HepG2 (cell line): ENCODE measurements around the gene ARHGEF40. TPM values are rescaled to one million over a fixed set of nuclear protein-coding genes. Genes with fewer than 3 reads are reported as not detected.
A peak's percentile ranks its signal among the peaks of the same experiment; 100 is the strongest.

Experiments
- BRD4 ChIP-seq: sonication (generic); formaldehyde crosslinking; IDR thresholded peaks from 2 replicates; pipeline ENCODE4 v1.4.0; 2020; ENCODE audit warnings: missing genetic modification reagents
- CBX5 ChIP-seq: sonication (generic); formaldehyde crosslinking; IDR thresholded peaks from 2 replicates; pipeline ENCODE4 v1.4.0; 2020; ENCODE audit warnings: missing genetic modification reagents, borderline replicate concordance
- EEA1 ChIP-seq: sonication (generic); formaldehyde crosslinking; IDR thresholded peaks from 2 replicates; pipeline ENCODE4 v1.5.1; 2020; ENCODE audit warnings: mild to moderate bottlenecking, missing genetic modification reagents, borderline replicate concordance
- KDM3A ChIP-seq: IDR thresholded peaks from 2 replicates; pipeline ENCODE4 v1.6.1; 2018; ENCODE audit warnings: low read depth, missing compliant biosample characterization
- MIXL1 ChIP-seq: IDR thresholded peaks from 2 replicates; pipeline ENCODE4 v1.6.1; 2016
- MLLT10 ChIP-seq: sonication (generic); formaldehyde crosslinking; IDR thresholded peaks from 2 replicates; pipeline ENCODE4 v1.4.0; 2020; ENCODE audit warnings: missing genetic modification reagents
- NAIF1 ChIP-seq: sonication (generic); formaldehyde crosslinking; IDR thresholded peaks from 2 replicates; pipeline ENCODE4 v1.5.0; 2020; ENCODE audit warnings: mild to moderate bottlenecking, missing genetic modification reagents, borderline replicate concordance
- NFE2 ChIP-seq: sonication (generic); formaldehyde crosslinking; IDR thresholded peaks from 2 replicates; pipeline ENCODE4 v1.4.0; 2020; ENCODE audit warnings: missing genetic modification reagents
- PAX8 ChIP-seq: sonication (generic); formaldehyde crosslinking; IDR thresholded peaks from 2 replicates; pipeline ENCODE4 v1.8.0; 2022; ENCODE audit warnings: mild to moderate bottlenecking, missing genetic modification reagents, borderline replicate concordance
- SAP130 ChIP-seq: IDR thresholded peaks from 2 replicates; pipeline ENCODE4 v1.6.1; 2016; ENCODE audit warnings: low read depth
- SMARCC2 ChIP-seq: fragments of 450-650 bp; IDR thresholded peaks from 2 replicates; pipeline ENCODE4 v1.6.1; 2017; ENCODE audit warnings: antibody characterized with exemption, mild to moderate bottlenecking
- SRSF9 ChIP-seq: fragments of 200-400 bp; formaldehyde crosslinking; IDR thresholded peaks from 2 replicates; pipeline ENCODE4 v1.6.1; 2018; ENCODE audit warnings: borderline replicate concordance, mild to moderate bottlenecking, low read depth, low read length; ENCODE audit not compliant: insufficient read depth, poor library complexity, severe bottlenecking
- TCF12 ChIP-seq, 2 experiments: fragments of 450-650 bp in 1 of 2; sonication (generic) in 1 of 2; formaldehyde crosslinking in 1 of 2; IDR thresholded peaks; 2 replicates each; pipeline versions ENCODE4 v1.6.1 to v1.8.0; 2017 to 2022; ENCODE audit warnings: antibody characterized with exemption in 1 of 2, mild to moderate bottlenecking in 1 of 2, missing genetic modification reagents in 1 of 2, moderate library complexity in 1 of 2
- TERF1 ChIP-seq: sonication (generic); formaldehyde crosslinking; IDR thresholded peaks from 2 replicates; pipeline ENCODE4 v1.8.0; 2022; ENCODE audit warnings: mild to moderate bottlenecking, missing genetic modification reagents, moderate library complexity
- ZKSCAN1 ChIP-seq: fragments of 150-350 bp; IDR thresholded peaks from 2 replicates; pipeline ENCODE4 v1.6.1; 2014; ENCODE audit warnings: low read length
- ZMYM2 ChIP-seq: sonication (generic); formaldehyde crosslinking; IDR thresholded peaks from 2 replicates; pipeline ENCODE4 v1.8.0; 2022; ENCODE audit warnings: mild to moderate bottlenecking, missing genetic modification reagents
- ZNF264 ChIP-seq: sonication (generic); formaldehyde crosslinking; IDR thresholded peaks from 2 replicates; pipeline ENCODE4 v1.4.0; 2020; ENCODE audit warnings: missing genetic modification reagents
- ZNF432 ChIP-seq: sonication (generic); formaldehyde crosslinking; IDR thresholded peaks from 2 replicates; pipeline ENCODE4 v1.5.0; 2020; ENCODE audit warnings: missing genetic modification reagents, mild to moderate bottlenecking, borderline replicate concordance
- ZNF501 ChIP-seq: sonication (generic); formaldehyde crosslinking; IDR thresholded peaks from 2 replicates; pipeline ENCODE4 v1.5.1; 2020; ENCODE audit warnings: mild to moderate bottlenecking, moderate library complexity, missing genetic modification reagents
- ZNF503 ChIP-seq: sonication (generic); formaldehyde crosslinking; IDR thresholded peaks from 2 replicates; pipeline ENCODE4 v1.4.0; 2020; ENCODE audit warnings: missing genetic modification reagents
- ZNF577 ChIP-seq: sonication (generic); formaldehyde crosslinking; IDR thresholded peaks from 2 replicates; pipeline ENCODE4 v1.4.0; 2020; ENCODE audit warnings: mild to moderate bottlenecking, low read depth, missing genetic modification reagents, borderline replicate concordance
- polyA plus RNA-seq, 8 experiments: library from polyadenylated mRNA; depleted of rRNA in 3 of 8; stranded (reverse) in 7 of 8; unstranded in 1 of 8; fragments of >200 nt; fragmentation: Illumina TruSeq in 4 of 8; extraction: Trizol in 4 of 8; gene quantifications; 2 replicates each; pipeline versions ENCODE4 v1.2.1 to v1.2.3, GENCODE V29; 2011 to 2016; ENCODE audit warnings: low read depth in 4 of 8, missing spikeins in 1 of 8, mixed read lengths in 1 of 8; ENCODE audit not compliant: insufficient read depth in 1 of 8
- total RNA-seq, 5 experiments: library from RNA; depleted of rRNA; stranded (reverse); fragments of >200 nt; fragmentation: Illumina TruSeq; extraction: Trizol; gene quantifications; 2 replicates each; pipeline ENCODE4 v1.2.3, GENCODE V29; 2016; ENCODE audit warnings: low read depth in 1 of 5
- TF ChIP-seq, protein P1 (sequence below): sonication (generic); formaldehyde crosslinking; IDR thresholded peaks from 2 replicates; pipeline ENCODE4 v1.9.0; 2022; ENCODE audit warnings: low read depth, missing genetic modification reagents
- TF ChIP-seq, protein P2 (sequence below): sonication (generic); formaldehyde crosslinking; IDR thresholded peaks from 2 replicates; pipeline ENCODE4; 2020; ENCODE audit warnings: missing genetic modification reagents, mild to moderate bottlenecking, borderline replicate concordance

The ARHGEF40 gene
- total and polyA plus RNA-seq, 2 of the 13 experiments (the other 11 are each of a cell fraction or from before 2014, with no cell fraction given), result 28.1 to 78.1 TPM

DNA sequence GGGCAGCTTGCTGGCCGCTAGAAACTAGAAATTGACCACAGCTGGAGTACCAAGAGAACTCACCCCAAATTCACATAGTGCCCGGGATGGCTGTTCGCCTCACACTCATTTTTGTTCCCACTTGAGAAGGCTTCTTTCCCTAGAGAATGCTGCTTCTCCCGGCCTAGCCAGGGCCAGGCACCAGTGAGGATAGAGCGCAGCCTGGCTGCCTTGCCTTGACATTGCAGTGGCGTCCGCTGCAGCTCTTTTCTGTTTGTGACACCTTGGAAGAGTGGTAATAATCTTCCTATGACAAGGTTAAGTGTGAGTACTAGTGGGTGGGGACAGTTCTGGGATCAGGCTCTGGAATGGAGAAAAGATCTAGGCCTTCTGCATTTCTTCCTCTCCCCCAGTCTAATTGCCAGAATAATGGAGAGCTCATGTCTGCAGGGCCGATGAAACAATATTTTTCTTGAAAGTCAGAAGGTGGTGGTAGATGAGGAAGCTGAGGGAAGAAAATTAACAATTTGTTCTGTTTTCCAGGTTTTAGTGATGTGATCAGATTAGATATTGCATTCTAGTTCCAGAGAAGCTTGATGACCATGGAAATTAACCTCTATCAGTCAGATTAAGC, 34.5 kb downstream of the ARHGEF40 start (continued):
- TF ChIP-seq TERF1 (CRISPR knock-in tag) (no peak), NFE2 (CRISPR knock-in tag) (no peak), MLLT10 (CRISPR knock-in tag) (no peak), BRD4 (CRISPR knock-in tag) (no peak), ZNF577 (CRISPR knock-in tag) (no peak), CBX5 (CRISPR knock-in tag) (peak; percentile 63; the same call in 1 of the 2 replicates), MIXL1 (no peak), SMARCC2 (no peak), PAX8 (no peak), ZNF432 (CRISPR knock-in tag) (no peak), ZNF264 (no peak), KDM3A (CRISPR knock-in tag) (peak; percentile 96; the same call in 1 of the 2 replicates), ZNF501 (CRISPR knock-in tag) (no peak), NAIF1 (CRISPR knock-in tag) (no peak; the same call in 1 of the 2 replicates), ZMYM2 (CRISPR knock-in tag) (no peak), ZKSCAN1 (0 out of 2 replicates have a peak, but pooled peaks have one; percentile 3), ZNF503 (CRISPR knock-in tag) (no peak), EEA1 (CRISPR knock-in tag) (no peak), SRSF9 (no peak), TCF12 (IDR thresholded peaks at IDR 0.05) (no peak), TCF12 (CRISPR knock-in tag; IDR thresholded peaks at IDR 0.05) (peak; percentile 77; the same call in 1 of the 2 replicates), SAP130 (CRISPR knock-in tag) (no peak)
- TF ChIP-seq, protein P1, sequence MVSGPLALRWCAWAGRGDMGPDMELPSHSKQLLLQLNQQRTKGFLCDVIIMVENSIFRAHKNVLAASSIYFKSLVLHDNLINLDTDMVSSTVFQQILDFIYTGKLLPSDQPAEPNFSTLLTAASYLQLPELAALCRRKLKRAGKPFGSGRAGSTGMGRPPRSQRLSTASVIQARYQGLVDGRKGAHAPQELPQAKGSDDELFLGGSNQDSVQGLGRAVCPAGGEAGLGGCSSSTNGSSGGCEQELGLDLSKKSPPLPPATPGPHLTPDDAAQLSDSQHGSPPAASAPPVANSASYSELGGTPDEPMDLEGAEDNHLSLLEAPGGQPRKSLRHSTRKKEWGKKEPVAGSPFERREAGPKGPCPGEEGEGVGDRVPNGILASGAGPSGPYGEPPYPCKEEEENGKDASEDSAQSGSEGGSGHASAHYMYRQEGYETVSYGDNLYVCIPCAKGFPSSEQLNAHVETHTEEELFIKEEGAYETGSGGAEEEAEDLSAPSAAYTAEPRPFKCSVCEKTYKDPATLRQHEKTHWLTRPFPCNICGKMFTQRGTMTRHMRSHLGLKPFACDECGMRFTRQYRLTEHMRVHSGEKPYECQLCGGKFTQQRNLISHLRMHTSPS (CRISPR knock-in tag), result no peak
- TF ChIP-seq, protein P2, sequence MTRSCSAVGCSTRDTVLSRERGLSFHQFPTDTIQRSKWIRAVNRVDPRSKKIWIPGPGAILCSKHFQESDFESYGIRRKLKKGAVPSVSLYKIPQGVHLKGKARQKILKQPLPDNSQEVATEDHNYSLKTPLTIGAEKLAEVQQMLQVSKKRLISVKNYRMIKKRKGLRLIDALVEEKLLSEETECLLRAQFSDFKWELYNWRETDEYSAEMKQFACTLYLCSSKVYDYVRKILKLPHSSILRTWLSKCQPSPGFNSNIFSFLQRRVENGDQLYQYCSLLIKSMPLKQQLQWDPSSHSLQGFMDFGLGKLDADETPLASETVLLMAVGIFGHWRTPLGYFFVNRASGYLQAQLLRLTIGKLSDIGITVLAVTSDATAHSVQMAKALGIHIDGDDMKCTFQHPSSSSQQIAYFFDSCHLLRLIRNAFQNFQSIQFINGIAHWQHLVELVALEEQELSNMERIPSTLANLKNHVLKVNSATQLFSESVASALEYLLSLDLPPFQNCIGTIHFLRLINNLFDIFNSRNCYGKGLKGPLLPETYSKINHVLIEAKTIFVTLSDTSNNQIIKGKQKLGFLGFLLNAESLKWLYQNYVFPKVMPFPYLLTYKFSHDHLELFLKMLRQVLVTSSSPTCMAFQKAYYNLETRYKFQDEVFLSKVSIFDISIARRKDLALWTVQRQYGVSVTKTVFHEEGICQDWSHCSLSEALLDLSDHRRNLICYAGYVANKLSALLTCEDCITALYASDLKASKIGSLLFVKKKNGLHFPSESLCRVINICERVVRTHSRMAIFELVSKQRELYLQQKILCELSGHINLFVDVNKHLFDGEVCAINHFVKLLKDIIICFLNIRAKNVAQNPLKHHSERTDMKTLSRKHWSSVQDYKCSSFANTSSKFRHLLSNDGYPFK (CRISPR knock-in tag), result no peak
